Subcutaneous preadipocyte (primary cell): ENCODE data around the gene FHL5. TPM values are rescaled to one million over a fixed set of nuclear protein-coding genes. Genes with fewer than 3 reads are reported as not detected.

Experiments
- small RNA-seq: library from RNA; depleted of rRNA; stranded (forward); fragments of <200 nt; gene quantifications from one replicate; pipeline ENCODE3, GENCODE V24; 2012
- total RNA-seq: library from RNA; depleted of rRNA; stranded (reverse); fragments of >200 nt; gene quantifications from 2 replicates; pipeline ENCODE4 v1.2.3, GENCODE V29; 2012

The FHL5 gene, protein sequence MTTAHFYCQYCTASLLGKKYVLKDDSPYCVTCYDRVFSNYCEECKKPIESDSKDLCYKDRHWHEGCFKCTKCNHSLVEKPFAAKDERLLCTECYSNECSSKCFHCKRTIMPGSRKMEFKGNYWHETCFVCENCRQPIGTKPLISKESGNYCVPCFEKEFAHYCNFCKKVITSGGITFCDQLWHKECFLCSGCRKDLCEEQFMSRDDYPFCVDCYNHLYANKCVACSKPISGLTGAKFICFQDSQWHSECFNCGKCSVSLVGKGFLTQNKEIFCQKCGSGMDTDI
- total RNA-seq = under 0.01 TPM in 1 of 2 replicates, not detected in the other

DNA sequence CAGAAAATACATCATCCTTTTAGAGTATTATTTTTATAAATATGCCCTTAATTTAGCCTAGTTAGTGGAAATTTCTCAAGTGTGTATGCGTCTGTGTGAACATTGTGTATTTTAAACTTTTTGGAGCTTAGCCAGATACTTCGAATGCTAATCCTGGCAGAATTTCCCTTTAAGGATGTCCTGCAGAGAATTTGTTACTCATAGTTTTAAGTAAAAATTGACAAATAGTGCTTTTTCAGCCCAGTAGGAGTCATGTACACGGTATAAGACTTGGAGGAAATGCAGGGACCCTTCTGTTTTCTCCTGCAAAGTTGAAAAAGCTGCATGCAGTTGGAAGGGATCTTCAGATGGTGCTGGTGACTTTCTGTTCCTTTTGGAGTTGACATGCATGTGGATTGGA lies at the start of gene FHL5:
FHL5 (plus strand) TSS at position 243 of the 400 bp plus-strand sequence. CDS start 40,486 bp downstream, outside the sequence.

DNA sequence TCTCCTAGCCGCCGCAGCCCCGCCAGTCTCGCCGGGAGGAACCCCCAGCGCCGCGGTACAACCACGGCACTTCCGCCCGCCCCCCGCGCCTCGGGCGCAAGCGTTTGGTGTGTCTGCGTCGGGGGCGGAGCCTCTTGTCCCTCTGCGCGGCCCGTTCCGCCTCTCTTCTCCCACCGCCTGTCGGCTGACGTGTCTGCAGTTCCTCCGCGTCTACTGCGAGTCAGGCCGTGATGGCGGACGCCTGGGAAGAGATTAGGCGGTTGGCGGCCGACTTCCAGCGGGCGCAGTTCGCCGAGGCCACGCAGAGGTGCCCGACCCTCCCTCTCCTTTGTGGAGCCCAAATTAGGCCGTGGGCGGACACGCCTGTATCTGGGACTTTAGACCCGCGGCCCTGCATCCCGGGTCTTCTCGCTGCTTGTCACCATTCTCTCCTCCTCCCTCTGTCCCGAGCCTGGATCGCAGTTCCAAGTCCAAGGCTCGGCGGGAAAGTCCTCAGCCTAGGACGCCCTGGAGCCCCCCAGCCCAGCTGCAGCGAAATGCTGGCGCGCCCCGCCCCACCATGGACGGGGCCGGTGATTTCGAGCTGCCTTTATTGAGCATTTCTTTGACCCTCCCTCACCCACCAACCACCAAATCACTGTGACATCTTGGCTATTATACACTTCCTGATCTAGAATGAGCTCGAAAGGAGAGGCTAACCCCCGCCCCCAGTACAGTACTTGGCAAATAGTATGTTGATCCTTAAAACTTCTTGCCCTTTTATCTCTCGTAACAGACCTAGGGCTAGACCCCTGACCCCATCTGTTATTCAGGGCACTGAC lies 41.1 kb upstream of the FHL5 start, which contains the start of gene UFL1:
UFL1 (plus strand) TSS at position 163 of the 821 bp plus-strand sequence; CDS start at position 231, 68 bp downstream.

Small RNA genes within 50 kb of the gene (small RNA-seq; reads per million reads assigned to genes)
- gene RNU4-70P = not detected

Other genes with a start within 250 kb of the FHL5 start
- gene UFL1, start 41.3 kb upstream of the FHL5 start, total RNA-seq = 23.5 and 28.7 TPM in 2 replicates